Adipocyte (in vitro differentiated cells): ENCODE data around the gene MIPOL1.
"Not testable (repeated sequence)": the region's sequence is repeated elsewhere in the genome, so short reads cannot be mapped to it uniquely, and the experiment has no call there.

Source experiments
- DNase-seq: peaks from one replicate; pipeline ENCODE4 v3.0.0-alpha.2; 2015; ENCODE audit warnings: low read depth
- H3K27me3 ChIP-seq: replicated peaks from 2 replicates; pipeline ENCODE4 v1.7.0; 2013; ENCODE audit warnings: mild to moderate bottlenecking, low read length, moderate library complexity; ENCODE audit not compliant: control insufficient read depth, insufficient read depth
- H3K36me3 ChIP-seq: 2 replicates; pipeline ENCODE4 v1.7.0; 2013; ENCODE audit warnings: low read length, mild to moderate bottlenecking, moderate library complexity; ENCODE audit not compliant: control insufficient read depth, insufficient read depth, severe bottlenecking
- H3K4me1 ChIP-seq: 2 replicates; pipeline ENCODE4 v1.7.0; 2013; ENCODE audit warnings: mild to moderate bottlenecking, low read length, moderate library complexity; ENCODE audit not compliant: control insufficient read depth, insufficient read depth
- H3K4me3 ChIP-seq: 2 replicates; pipeline ENCODE4 v1.7.0; 2013; ENCODE audit warnings: mild to moderate bottlenecking, low read length, moderate library complexity
- H3K9ac ChIP-seq: 2 replicates; pipeline ENCODE4 v1.7.0; 2013; ENCODE audit warnings: mild to moderate bottlenecking, low read length, moderate library complexity
- H3K9me3 ChIP-seq: 2 replicates; pipeline ENCODE4 v1.7.0; 2013; ENCODE audit warnings: mild to moderate bottlenecking, low read length, moderate library complexity; ENCODE audit not compliant: control insufficient read depth

MIPOL1 gene

DNA sequence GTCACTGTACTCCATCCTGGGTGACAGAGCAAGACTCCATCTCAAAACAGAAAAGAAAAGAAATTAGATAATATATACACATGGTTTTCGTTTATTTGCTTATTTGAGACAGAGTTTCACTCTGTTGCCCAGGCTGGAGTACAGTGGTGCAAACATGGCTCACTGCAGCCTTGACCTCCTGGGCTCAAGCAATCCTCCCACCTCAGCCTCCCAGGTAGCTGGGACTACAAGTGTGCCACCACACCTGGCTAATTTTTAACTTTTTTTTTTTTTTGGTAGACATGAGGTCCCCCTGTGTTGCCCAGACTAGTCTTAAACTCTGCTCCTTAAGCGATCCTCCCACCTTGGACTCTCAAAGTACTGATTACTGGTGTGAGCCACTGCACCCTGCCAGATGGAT, 11.9 kb downstream of the MIPOL1 start:
- H3K4me3 ChIP-seq, DNase-seq, H3K9ac ChIP-seq, H3K4me1 ChIP-seq, H3K36me3 ChIP-seq, H3K27me3 ChIP-seq, H3K9me3 ChIP-seq: not testable (repeated sequence)

DNA sequence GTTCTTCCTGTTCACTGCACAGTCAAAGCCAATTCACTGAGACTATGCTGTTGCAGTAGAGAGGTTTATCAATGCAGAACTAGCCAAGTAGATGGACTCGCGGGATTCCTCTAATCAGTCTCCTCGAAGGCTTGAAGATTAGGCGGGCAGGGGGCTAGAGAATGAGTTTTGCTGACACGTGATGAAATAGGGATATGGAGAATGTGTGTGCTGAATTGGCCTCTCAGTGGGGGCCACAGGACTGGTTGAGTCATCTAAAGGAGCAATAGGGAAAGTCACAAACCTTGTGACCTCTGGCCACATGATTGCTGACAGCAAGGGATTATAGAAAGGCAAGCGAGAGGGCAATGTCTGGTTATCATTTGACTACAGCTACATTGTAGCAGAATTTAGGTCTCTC, 12.7 kb downstream of the MIPOL1 start:
- DNase-seq = no peak
- Histone ChIP-seq H3K36me3 (no peaks in the 10 kb centered on the region), H3K4me1 (no peaks in the 10 kb centered on the region), H3K9me3 (peaks cover 5% of the 10 kb centered on the region), H3K27me3 (no peaks in the 10 kb centered on the region), H3K4me3 (no peak overlapping the region), H3K9ac (no peak overlapping the region)

DNA sequence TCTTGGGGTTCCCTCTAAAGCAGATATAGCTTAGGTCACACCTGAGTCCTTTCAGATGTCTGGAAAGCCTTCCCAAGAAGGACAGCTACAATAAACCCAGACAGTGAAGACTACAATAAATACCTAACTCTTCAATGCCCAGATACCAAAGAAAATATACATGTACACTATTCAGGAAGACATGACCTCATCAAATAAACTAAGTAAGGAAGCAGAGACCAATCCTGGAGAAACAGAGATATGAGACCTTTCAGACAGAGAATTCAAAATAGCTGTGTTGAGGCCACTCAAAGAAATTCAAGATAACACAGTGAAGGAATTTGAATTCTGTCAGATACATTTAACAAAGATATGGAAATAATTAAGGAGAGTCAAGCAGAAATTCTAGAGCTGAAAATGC, 15.3 kb downstream of the MIPOL1 start:
- no peak for DNase-seq
- no peak overlapping the region for H3K9ac ChIP-seq
- H3K4me1 ChIP-seq = no peaks in the 10 kb centered on the region
- no peaks in the 10 kb centered on the region for H3K27me3 ChIP-seq
- H3K36me3 ChIP-seq = no peaks in the 10 kb centered on the region
- no peak overlapping the region for H3K4me3 ChIP-seq
- H3K9me3 ChIP-seq = no peaks in the 10 kb centered on the region

DNA sequence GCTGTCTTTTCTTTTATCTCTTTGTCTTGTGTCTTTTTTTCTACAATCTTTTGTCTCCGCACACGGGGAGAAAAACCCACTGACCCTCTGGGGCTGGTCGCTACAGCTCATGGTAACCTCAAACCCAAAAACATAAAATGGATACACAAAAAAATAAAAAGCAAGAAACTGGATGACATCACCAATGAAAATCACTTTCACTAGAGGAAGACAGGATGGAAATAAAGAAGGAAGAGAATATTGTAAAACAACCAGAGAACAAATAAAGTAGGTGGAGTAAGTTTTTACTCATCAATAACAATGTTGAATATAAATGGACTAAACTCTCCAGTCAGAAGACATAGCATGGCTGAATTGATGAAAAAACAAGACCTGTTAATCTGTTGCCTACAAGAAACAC, 17.6 kb downstream of the MIPOL1 start:
- H3K27me3 ChIP-seq = no peaks in the 10 kb centered on the region
- no peak for DNase-seq
- H3K9me3 ChIP-seq = no peaks in the 10 kb centered on the region
- no peaks in the 10 kb centered on the region for H3K4me1 ChIP-seq
- no peaks in the 10 kb centered on the region for H3K36me3 ChIP-seq
- no peak overlapping the region for H3K9ac ChIP-seq
- H3K4me3 ChIP-seq = no peak overlapping the region

DNA sequence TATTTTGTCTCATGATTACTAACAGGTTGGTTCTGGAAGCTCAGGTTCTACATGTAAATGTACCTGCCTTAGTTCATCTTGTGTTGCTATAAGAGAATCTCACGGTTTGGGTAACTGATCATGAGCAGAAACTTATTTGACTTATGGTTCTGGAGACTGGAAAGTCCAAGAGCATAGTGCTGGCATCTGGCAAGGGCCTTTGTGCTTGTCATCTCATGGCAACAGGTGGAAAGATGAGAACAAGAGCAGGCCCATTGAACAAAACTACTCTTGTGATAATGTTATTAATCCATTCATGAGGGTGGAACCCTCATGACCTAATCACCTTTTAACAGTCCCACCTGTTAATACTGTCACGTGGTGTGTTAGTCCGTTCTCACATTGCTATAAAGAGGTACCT, 23.3 kb downstream of the MIPOL1 start:
- no peak overlapping the region for H3K9ac ChIP-seq
- no peaks in the 10 kb centered on the region for H3K27me3 ChIP-seq
- H3K36me3 ChIP-seq = no peaks in the 10 kb centered on the region
- no peaks in the 10 kb centered on the region for H3K4me1 ChIP-seq
- no peaks in the 10 kb centered on the region for H3K9me3 ChIP-seq
- H3K4me3 ChIP-seq = no peak overlapping the region
- no peak for DNase-seq

DNA sequence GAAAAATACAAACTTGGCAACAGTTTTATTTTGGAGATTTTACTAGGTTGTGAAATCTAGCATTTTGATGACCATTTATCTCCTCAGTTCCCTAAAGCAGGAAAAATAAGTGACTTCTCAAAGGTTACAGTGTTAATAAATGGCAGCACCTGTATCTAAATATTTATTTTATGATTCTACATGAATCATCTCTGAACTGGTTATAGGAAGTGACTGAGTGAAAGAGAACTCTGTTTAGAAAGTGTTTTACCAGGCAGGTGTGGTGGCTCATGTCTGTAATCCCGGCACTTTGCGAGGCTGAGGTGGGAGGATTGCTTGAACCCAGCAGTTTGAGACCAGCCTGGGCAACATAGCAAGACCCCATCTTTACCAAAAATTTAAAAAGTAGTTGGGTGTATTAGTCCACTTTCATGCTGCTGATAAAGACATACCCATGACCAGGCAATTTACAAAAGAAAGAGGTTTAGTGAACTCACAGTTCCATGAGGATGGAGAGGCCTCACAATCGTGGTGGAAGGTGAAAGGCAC, 26.3 kb downstream of the MIPOL1 start:
- H3K4me3 ChIP-seq = no peak overlapping the region
- DNase-seq = no peak
- no peaks in the 10 kb centered on the region for H3K27me3 ChIP-seq
- H3K4me1 ChIP-seq = no peaks in the 10 kb centered on the region
- H3K36me3 ChIP-seq = no peaks in the 10 kb centered on the region
- no peak overlapping the region for H3K9ac ChIP-seq
- H3K9me3 ChIP-seq = no peaks in the 10 kb centered on the region

DNA sequence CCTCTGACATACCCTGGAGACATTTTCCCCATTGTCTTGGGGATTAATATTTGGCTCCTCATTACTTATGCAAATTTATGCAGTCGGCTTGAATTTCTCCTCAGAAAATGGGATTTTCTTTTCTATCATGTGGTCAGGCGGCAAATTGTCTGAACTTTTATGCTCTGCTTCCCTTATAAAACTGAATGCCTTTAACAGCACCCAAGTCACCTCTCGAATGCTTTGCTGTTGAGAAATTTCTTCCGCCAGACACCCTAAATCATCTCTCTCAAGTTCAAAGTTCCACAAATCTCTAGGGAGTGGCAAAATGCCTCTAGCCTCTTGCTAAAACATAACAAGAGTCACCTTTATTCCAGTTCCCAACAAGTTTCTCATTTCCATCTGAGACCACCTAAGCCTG, 27.9 kb downstream of the MIPOL1 start:
- not testable (repeated sequence) for H3K9me3 ChIP-seq, H3K36me3 ChIP-seq, H3K4me3 ChIP-seq, H3K4me1 ChIP-seq, H3K9ac ChIP-seq, H3K27me3 ChIP-seq, DNase-seq

DNA sequence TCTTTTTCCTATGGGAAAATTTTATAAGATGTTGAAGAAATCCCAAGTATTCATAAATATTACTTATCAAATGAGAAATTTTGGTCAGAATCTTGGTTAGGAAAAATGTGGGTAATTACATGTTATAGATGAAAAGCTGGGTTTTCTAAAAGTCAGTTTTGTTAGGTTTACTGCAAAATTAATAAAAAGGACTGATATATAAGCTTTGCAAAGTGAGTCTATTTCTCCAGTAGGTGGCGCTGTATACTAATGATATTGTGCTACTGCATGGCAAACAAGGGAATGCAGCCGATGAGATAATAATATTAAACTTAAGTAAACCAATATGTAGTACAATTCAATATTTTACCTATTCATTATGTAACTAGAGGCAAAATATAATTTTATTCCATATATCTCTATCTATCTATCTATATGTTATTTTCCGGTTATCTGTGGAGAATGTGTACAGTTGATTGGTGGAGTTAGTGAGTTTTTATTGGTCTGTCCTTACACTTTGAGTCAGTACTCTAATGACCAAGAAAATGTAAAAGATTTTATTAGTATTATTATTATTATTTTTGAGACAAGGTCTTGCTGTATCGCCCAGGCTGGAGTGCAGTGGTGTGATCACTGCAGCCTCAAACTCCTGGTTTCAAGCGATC, 32.9 kb downstream of the MIPOL1 start:
- H3K9ac ChIP-seq = no peak overlapping the region
- no peaks in the 10 kb centered on the region for H3K4me1 ChIP-seq
- H3K27me3 ChIP-seq = no peaks in the 10 kb centered on the region
- peak; percentile 95 for DNase-seq
- no peaks in the 10 kb centered on the region for H3K9me3 ChIP-seq
- no peaks in the 10 kb centered on the region for H3K36me3 ChIP-seq
- no peak overlapping the region for H3K4me3 ChIP-seq

DNA sequence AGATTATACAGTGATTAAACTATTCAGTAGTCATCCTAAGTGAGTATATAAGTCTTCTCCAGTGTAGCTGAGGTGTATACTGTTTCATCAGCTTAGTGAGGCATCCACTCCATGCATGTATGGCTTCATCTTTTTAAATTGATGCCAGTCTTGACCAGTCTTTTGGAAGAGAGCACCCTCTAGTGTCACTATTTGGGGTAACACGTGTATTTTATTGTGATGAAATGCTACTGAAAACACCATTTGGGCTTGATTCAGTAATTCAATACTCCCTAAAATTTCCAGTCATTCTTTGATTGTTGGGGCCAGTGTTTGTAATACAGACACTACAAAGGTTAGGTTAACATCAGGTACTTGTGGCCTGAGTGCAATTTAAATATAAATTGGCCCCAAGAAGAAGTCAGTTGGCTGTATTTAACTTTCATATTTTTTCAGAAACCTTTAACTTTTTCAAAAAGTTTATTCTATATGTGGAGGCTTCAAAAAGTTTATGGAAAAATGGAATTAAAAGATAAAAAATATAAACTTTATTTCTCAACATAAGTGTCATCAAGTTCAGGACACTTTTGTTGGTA, 35.3 kb downstream of the MIPOL1 start:
- DNase-seq = peak; percentile 84
- H3K4me3 ChIP-seq = no peak overlapping the region
- H3K36me3 ChIP-seq = no peaks in the 10 kb centered on the region
- no peaks in the 10 kb centered on the region for H3K4me1 ChIP-seq
- no peaks in the 10 kb centered on the region for H3K9me3 ChIP-seq
- no peaks in the 10 kb centered on the region for H3K27me3 ChIP-seq
- no peak overlapping the region for H3K9ac ChIP-seq

DNA sequence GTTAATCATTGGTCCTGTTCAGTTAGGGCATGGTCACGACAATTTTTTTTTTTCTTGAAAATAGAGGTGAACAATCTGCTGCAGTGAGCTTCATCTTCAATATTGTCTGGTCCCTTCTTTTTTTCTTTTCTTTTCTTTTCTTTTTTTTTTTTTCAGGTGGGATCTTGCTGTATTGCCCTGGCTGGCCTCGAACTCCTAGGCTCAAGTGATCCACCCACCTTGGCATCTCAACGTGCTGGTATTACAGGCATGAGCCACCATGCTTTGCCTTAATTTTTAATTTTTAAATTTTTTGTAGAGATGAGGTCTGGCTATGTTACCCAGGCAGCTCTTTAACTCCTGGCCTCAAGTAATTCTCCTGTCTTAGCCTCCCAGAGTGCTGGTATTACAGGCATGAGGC, 36.5 kb downstream of the MIPOL1 start:
- Histone ChIP-seq H3K9me3 (no peaks in the 10 kb centered on the region), H3K27me3 (no peaks in the 10 kb centered on the region), H3K36me3 (no peaks in the 10 kb centered on the region), H3K4me3 (no peak overlapping the region), H3K4me1 (no peaks in the 10 kb centered on the region), H3K9ac (no peak overlapping the region)
- no peak for DNase-seq

DNA sequence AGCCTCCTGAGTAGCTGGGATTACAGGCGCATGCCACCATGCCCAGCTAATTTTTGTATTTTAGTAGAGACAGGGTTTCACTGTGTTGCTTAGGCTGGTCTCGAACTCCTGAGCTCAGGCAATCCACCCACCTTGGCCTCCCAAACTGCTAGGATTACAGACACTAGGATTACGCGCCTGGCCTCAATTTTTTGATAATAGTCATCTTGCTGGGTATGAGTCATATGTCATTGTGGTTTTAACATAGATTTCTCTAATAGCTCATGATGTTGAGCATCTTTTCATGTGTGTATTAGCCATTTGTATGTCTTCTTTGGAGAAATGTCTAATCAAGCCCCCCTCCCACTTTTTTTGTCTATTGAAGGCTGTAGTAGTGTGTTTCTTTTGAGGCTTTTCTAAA, 38.3 kb downstream of the MIPOL1 start:
- H3K4me3 ChIP-seq, H3K4me1 ChIP-seq, H3K9me3 ChIP-seq, H3K9ac ChIP-seq, H3K36me3 ChIP-seq, H3K27me3 ChIP-seq: not testable (repeated sequence)
- peak; percentile 15 for DNase-seq

DNA sequence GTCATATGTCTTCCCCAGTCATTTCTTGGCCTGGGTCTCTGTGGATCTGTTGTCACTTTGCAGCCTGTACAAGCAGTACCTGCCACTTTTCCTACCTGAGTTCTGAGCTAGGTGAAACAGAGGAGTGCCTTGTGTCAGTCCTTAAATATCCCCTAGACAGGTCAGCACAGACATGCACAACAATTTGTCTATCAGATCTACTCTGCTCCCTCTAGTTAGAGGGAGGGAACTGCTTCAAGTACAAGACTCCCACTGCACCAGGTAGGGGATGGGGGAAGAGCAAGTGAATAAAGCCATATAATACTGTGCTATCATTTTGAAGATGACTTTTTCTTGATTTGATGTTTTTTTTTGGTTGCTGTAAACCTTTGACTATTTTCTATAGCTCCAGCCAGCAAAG, 39.4 kb downstream of the MIPOL1 start:
- H3K9me3 ChIP-seq = no peaks in the 10 kb centered on the region
- no peaks in the 10 kb centered on the region for H3K36me3 ChIP-seq
- H3K27me3 ChIP-seq = no peaks in the 10 kb centered on the region
- no peak overlapping the region for H3K4me3 ChIP-seq
- DNase-seq = no peak
- H3K9ac ChIP-seq = no peak overlapping the region
- H3K4me1 ChIP-seq = no peaks in the 10 kb centered on the region
